Nephron (organoid): ENCODE data around the gene EHD4.

Experiments
- H3K27ac Mint-ChIP-seq, 3 experiments: 2 replicates each; pipeline ENCODE4 v1.8.0; 2020; ENCODE audit warnings: mixed read lengths in 3 of 3, mild to moderate bottlenecking in 2 of 3, moderate library complexity in 1 of 3
- H3K27me3 Mint-ChIP-seq: 2 replicates; pipeline ENCODE4 v1.8.0; 2021; ENCODE audit warnings: low read depth, mild to moderate bottlenecking, moderate library complexity, mixed read lengths
- H3K36me3 Mint-ChIP-seq: 2 replicates; pipeline ENCODE4 v1.8.0; 2020; ENCODE audit warnings: low read depth, mixed read lengths
- H3K4me1 Mint-ChIP-seq: 2 replicates; pipeline ENCODE4 v1.8.0; 2020; ENCODE audit warnings: mixed read lengths
- H3K4me3 Mint-ChIP-seq, 3 experiments: 2 replicates each; pipeline ENCODE4 v1.8.0; 2020; ENCODE audit warnings: mild to moderate bottlenecking in 3 of 3, mixed read lengths in 3 of 3, moderate library complexity in 2 of 3
- H3K9me3 Mint-ChIP-seq: 2 replicates; pipeline ENCODE4 v1.8.0; 2020; ENCODE audit warnings: mixed read lengths
- TF ChIP-seq, protein P1 (sequence below), 3 experiments: fragments of 200-600 bp; sonication (generic); IDR thresholded peaks; one replicate each; pipeline ENCODE4 v1.5.0; 2021; ENCODE audit warnings: antibody characterized with exemption in 3 of 3; ENCODE audit not compliant: unreplicated experiment in 3 of 3

The EHD4 gene

DNA sequence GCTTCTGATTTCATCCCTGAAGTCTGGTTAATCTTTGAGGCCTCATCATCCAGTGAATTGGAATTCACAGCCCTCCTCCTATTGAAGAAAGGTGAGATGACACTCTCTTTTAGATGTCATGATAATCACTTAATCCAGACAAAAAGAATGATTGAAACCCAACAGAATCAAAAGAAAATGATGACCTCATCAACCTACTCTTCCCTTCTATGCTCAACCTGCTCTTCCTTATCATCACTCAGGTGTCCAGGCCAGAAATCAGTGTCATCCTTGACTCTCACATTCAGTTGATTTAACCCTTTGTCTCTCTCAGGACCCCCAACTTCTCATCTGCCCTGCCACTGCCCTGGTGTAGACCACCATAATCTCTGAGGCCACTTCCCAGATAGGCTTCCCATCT is 36.7 kb upstream of the EHD4 start:
- H3K4me3 Mint-ChIP-seq, result no peak overlapping the region
- H3K27me3 Mint-ChIP-seq, result peaks cover 31% of the 10 kb centered on the region

DNA sequence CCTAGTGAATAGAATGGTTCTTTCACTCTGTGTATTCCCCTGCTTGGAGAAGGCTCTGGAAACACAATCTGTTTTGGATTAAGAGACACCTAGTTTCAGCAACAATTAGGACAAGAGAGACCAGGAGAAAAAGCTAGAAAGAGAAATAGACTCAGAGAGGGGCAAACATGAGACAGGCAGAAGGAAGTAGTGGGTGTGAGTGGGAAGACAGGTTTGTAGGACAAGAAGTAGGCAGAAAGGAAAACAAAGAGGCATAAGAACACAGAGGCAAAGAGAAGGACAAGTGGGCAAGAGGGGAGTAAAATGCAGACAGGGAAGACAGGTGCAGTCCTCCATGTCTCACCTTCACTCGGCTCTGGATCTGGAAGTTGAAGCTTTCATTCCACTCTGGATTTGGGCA is 35.0 kb upstream of the EHD4 start:
- H3K36me3 Mint-ChIP-seq, result no peaks in the 10 kb centered on the region
- no peaks in the 10 kb centered on the region for H3K4me1 Mint-ChIP-seq
- peaks cover 27% of the 10 kb centered on the region for H3K27me3 Mint-ChIP-seq
- no peaks in the 10 kb centered on the region for H3K9me3 Mint-ChIP-seq
- no peak overlapping the region for H3K4me3 Mint-ChIP-seq
- no peak overlapping the region for H3K27ac Mint-ChIP-seq
- TF ChIP-seq, protein P1, sequence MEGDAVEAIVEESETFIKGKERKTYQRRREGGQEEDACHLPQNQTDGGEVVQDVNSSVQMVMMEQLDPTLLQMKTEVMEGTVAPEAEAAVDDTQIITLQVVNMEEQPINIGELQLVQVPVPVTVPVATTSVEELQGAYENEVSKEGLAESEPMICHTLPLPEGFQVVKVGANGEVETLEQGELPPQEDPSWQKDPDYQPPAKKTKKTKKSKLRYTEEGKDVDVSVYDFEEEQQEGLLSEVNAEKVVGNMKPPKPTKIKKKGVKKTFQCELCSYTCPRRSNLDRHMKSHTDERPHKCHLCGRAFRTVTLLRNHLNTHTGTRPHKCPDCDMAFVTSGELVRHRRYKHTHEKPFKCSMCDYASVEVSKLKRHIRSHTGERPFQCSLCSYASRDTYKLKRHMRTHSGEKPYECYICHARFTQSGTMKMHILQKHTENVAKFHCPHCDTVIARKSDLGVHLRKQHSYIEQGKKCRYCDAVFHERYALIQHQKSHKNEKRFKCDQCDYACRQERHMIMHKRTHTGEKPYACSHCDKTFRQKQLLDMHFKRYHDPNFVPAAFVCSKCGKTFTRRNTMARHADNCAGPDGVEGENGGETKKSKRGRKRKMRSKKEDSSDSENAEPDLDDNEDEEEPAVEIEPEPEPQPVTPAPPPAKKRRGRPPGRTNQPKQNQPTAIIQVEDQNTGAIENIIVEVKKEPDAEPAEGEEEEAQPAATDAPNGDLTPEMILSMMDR (IDR thresholded peaks at IDR 0.05; ENCODE audit: unreplicated experiment in 3 of 3), result no peak

More for the DNA sequence above, 36.7 kb upstream of the EHD4 start:
- H3K36me3 Mint-ChIP-seq, result no peaks in the 10 kb centered on the region
- no peaks in the 10 kb centered on the region for H3K4me1 Mint-ChIP-seq
- no peak overlapping the region for H3K27ac Mint-ChIP-seq
- H3K9me3 Mint-ChIP-seq, result no peaks in the 10 kb centered on the region
- TF ChIP-seq, protein P1 (IDR thresholded peaks at IDR 0.05; ENCODE audit: unreplicated experiment in 3 of 3), result no peak

DNA sequence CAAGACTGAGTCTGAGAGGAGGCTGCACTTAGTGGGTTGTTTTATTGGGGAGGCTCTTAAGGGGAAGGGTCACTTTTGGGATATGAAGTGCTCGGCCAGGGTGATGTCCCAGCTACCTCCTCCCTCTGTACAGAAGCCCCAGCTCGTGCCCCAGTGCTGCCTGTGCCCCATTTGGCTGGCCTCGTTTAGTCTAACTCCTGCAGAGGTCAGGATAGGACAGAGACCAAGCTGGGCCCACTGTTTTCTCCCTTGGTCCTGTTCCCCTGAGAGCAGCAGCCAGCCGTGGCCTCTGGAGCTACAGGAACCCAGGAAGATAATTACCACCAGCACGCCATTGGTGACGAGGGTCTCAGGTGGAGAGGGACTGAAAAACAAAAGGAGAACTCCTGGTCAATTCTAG is 30.0 kb upstream of the EHD4 start:
- TF ChIP-seq, protein P1 (IDR thresholded peaks at IDR 0.05; ENCODE audit: unreplicated experiment in 3 of 3), result no peak
- Mint-ChIP-seq H3K4me1 (no peaks in the 10 kb centered on the region), H3K9me3 (no peaks in the 10 kb centered on the region), H3K27ac (no peak overlapping the region), H3K27me3 (peaks cover 21% of the 10 kb centered on the region), H3K36me3 (no peaks in the 10 kb centered on the region), H3K4me3 (no peak overlapping the region)

DNA sequence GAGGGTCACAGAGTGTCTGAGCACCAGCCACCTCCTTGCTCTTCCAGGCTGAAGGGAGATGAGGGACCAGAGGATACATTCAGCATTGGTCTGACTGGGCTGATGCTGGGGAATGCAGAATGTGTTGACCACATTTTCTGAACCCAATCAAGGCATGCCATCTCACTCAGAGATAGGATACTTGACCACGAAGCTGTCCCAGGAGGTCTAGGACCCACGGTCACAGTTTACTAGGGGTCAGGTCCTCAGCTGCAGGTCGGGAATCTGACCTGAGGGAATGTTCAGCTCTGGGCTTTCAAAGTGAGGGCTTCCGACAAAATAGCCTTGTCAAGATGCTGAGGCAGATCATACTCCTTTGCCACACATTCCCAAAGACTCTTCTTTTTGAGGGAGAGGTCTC is 28.9 kb upstream of the EHD4 start:
- no peaks in the 10 kb centered on the region for H3K36me3 Mint-ChIP-seq
- H3K27ac Mint-ChIP-seq, result no peak overlapping the region
- H3K4me3 Mint-ChIP-seq, result no peak overlapping the region
- no peaks in the 10 kb centered on the region for H3K4me1 Mint-ChIP-seq
- H3K9me3 Mint-ChIP-seq, result no peaks in the 10 kb centered on the region
- TF ChIP-seq, protein P1 (IDR thresholded peaks at IDR 0.05; ENCODE audit: unreplicated experiment in 3 of 3), result no peak
- peaks cover 16% of the 10 kb centered on the region for H3K27me3 Mint-ChIP-seq

DNA sequence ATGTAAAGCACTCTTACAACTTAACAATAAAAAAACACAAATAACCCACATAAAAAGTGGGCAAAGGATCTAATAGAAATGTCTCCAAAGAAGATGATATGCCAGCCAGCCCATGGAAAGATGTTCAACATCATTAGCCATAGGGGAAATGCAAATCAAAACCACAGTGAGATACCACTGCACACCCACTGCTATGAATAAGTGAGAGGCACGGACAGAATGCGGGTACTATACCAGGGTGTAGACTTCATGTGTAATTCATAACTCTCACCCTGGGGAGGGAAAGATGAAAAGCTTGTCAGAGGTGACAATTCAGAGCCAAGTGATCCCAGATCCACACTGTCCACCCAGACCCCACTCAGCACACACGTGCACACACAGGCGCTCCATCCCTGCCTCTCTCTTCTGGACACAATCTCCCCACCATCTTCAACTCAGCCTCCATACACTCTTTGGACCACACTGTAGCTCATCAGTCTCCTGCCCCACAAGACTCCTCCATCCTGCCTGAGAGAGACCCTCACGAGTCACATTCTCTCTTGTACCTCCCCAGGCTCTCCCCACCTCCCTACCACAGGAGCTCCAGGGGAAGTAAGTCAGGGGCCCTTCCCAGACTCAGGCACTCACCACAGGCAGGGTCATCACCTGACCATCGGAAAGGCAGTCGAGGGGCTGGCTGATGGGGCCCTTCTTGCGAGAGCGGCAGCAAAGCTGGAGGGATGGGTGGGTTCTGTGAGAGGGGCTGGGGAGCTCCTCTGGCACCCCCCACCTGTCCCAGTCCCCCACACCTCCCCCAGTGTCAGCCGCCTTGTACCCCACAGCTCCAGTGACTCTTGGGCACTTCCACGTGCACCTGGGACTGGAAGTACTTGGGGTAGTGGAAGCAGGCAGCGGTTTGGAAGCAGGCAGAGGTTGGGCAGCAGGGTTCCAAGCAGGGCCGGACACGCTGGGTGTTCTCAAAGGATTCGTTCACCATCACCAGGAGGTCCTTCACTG is 27.2 kb upstream of the EHD4 start:
- no peak overlapping the region for H3K4me3 Mint-ChIP-seq
- TF ChIP-seq, protein P1 (IDR thresholded peaks at IDR 0.05; ENCODE audit: unreplicated experiment in 3 of 3), result no peak
- peaks cover 12% of the 10 kb centered on the region for H3K27me3 Mint-ChIP-seq
- H3K36me3 Mint-ChIP-seq, result no peaks in the 10 kb centered on the region
- H3K27ac Mint-ChIP-seq, result no peak overlapping the region
- H3K4me1 Mint-ChIP-seq, result no peaks in the 10 kb centered on the region
- no peaks in the 10 kb centered on the region for H3K9me3 Mint-ChIP-seq

DNA sequence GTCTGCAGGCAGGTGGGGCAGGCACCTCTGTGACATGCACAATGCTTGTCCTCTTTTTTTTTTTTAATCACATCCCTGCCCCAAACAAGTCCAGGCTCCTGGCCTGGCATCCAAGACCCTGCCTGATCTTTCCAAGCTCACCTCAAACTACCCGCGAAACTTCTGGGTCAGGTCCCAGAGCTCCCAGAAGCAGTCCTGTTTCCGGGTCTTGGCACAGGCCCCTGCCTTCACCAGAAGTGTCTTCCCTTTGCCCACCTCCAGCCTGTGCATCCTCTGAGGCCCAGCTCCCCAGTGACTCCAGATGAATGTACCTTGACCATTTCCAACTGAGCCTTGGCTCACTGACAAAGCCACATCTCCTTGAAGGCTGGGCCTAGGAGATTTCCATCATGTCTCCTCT is 25.5 kb upstream of the EHD4 start:
- no peaks in the 10 kb centered on the region for H3K4me1 Mint-ChIP-seq
- H3K36me3 Mint-ChIP-seq, result no peaks in the 10 kb centered on the region
- H3K9me3 Mint-ChIP-seq, result no peaks in the 10 kb centered on the region
- H3K27me3 Mint-ChIP-seq, result peaks cover 12% of the 10 kb centered on the region
- TF ChIP-seq, protein P1 (IDR thresholded peaks at IDR 0.05; ENCODE audit: unreplicated experiment in 3 of 3), result no peak
- H3K27ac Mint-ChIP-seq, result no peak overlapping the region
- H3K4me3 Mint-ChIP-seq, result no peak overlapping the region
